SK-N-SH treated with all-trans-retinoic acid at 6 μM for 48 hours (cell line): ENCODE data around the gene IL24.

Experiments used
- ATAC-seq: fragments of 200-7000 bp; cut with Tn5 transposase; 3 replicates; pipeline ENCODE4 v1.9.1; 2020; ENCODE audit warnings: mild to moderate bottlenecking, moderate library complexity
- BACH2 ChIP-seq: fragments of 250-450 bp; sonication (Bioruptor Pico); IDR thresholded peaks from 2 replicates; pipeline ENCODE4 v1.9.0; 2021; ENCODE audit warnings: mild to moderate bottlenecking, borderline replicate concordance
- CSDC2 ChIP-seq: fragments of 250-450 bp; sonication (Bioruptor Pico); IDR thresholded peaks from 2 replicates; pipeline ENCODE4 v1.5.0; 2020; ENCODE audit warnings: mild to moderate bottlenecking, moderate library complexity
- ESRRG ChIP-seq: fragments of 250-450 bp; sonication (Bioruptor Pico); IDR thresholded peaks from 2 replicates; pipeline ENCODE4 v1.6.1; 2021; ENCODE audit warnings: mild to moderate bottlenecking
- GLIS3 ChIP-seq: fragments of 250-450 bp; sonication (Bioruptor Pico); IDR thresholded peaks from 2 replicates; pipeline ENCODE4 v1.5.0; 2020; ENCODE audit warnings: mild to moderate bottlenecking, moderate library complexity
- ISL1 ChIP-seq: fragments of 250-450 bp; sonication (Bioruptor Pico); IDR thresholded peaks from 2 replicates; pipeline ENCODE4 v2.1.2; 2022; ENCODE audit warnings: mild to moderate bottlenecking, moderate library complexity
- OSR1 ChIP-seq: fragments of 250-450 bp; sonication (Bioruptor Pico); IDR thresholded peaks from 2 replicates; pipeline ENCODE4 v1.8.0; 2022; ENCODE audit warnings: moderate library complexity, mild to moderate bottlenecking, inconsistent platforms
- PPARA ChIP-seq: fragments of 250-450 bp; sonication (Bioruptor Pico); IDR thresholded peaks from 2 replicates; pipeline ENCODE4 v1.5.0; 2020; ENCODE audit warnings: mild to moderate bottlenecking, borderline replicate concordance
- RARB ChIP-seq: fragments of 250-450 bp; sonication (Bioruptor Pico); IDR thresholded peaks from 2 replicates; pipeline ENCODE4 v1.8.0; 2021; ENCODE audit warnings: mild to moderate bottlenecking, moderate library complexity
- SNAI2 ChIP-seq: fragments of 250-450 bp; sonication (Bioruptor Pico); IDR thresholded peaks from 2 replicates; pipeline ENCODE4 v1.5.0; 2020; ENCODE audit warnings: mild to moderate bottlenecking, moderate library complexity
- TOX ChIP-seq: fragments of 250-450 bp; sonication (Bioruptor Pico); IDR thresholded peaks from 2 replicates; pipeline ENCODE4 v1.8.0; 2021; ENCODE audit warnings: mild to moderate bottlenecking, moderate library complexity, borderline replicate concordance
- ZC3H10 ChIP-seq: fragments of 250-450 bp; sonication (Bioruptor Pico); IDR thresholded peaks from 2 replicates; pipeline ENCODE4 v1.5.1; 2021; ENCODE audit warnings: mild to moderate bottlenecking, moderate library complexity
- ZFP3 ChIP-seq: fragments of 250-450 bp; sonication (Bioruptor Pico); IDR thresholded peaks from 2 replicates; pipeline ENCODE4 v1.5.0; 2020; ENCODE audit warnings: mild to moderate bottlenecking, moderate library complexity
- ZFP30 ChIP-seq: fragments of 450-650 bp; formaldehyde crosslinking; IDR thresholded peaks from 2 replicates; pipeline ENCODE4 v1.5.0; 2022; ENCODE audit warnings: mild to moderate bottlenecking, moderate library complexity
- ZNF565 ChIP-seq: fragments of 450-650 bp; formaldehyde crosslinking; conservative IDR thresholded peaks from 2 replicates; pipeline ENCODE4 v1.5.0; 2020; ENCODE audit warnings: low read depth, mild to moderate bottlenecking, moderate library complexity
- ZNF70 ChIP-seq: fragments of 450-650 bp; formaldehyde crosslinking; IDR thresholded peaks from 2 replicates; pipeline ENCODE4 v1.5.0; 2020; ENCODE audit warnings: mild to moderate bottlenecking, moderate library complexity
- ZNF8 ChIP-seq: fragments of 450-650 bp; formaldehyde crosslinking; IDR thresholded peaks from 2 replicates; pipeline ENCODE4 v1.5.0; 2020; ENCODE audit warnings: mild to moderate bottlenecking, moderate library complexity
- TF ChIP-seq, protein P1 (sequence below): fragments of 250-450 bp; sonication (Bioruptor Pico); IDR thresholded peaks from 2 replicates; pipeline ENCODE4 v1.8.0; 2020; ENCODE audit warnings: mild to moderate bottlenecking, moderate library complexity, borderline replicate concordance
- TF ChIP-seq, protein P2 (sequence below): fragments of 250-450 bp; sonication (Bioruptor Pico); IDR thresholded peaks from 2 replicates; pipeline ENCODE4 v1.5.1; 2021; ENCODE audit warnings: mild to moderate bottlenecking, moderate library complexity
- TF ChIP-seq, protein P3 (sequence below): fragments of 250-450 bp; sonication (Bioruptor Pico); IDR thresholded peaks from 2 replicates; pipeline ENCODE4 v1.8.0; 2021; ENCODE audit warnings: low read depth, mild to moderate bottlenecking, moderate library complexity, borderline replicate concordance
- TF ChIP-seq, protein P4 (sequence below): fragments of 250-450 bp; sonication (Bioruptor Pico); IDR thresholded peaks from 2 replicates; pipeline ENCODE4 v1.5.1; 2020; ENCODE audit warnings: low read depth, mild to moderate bottlenecking, moderate library complexity

Gene IL24

DNA sequence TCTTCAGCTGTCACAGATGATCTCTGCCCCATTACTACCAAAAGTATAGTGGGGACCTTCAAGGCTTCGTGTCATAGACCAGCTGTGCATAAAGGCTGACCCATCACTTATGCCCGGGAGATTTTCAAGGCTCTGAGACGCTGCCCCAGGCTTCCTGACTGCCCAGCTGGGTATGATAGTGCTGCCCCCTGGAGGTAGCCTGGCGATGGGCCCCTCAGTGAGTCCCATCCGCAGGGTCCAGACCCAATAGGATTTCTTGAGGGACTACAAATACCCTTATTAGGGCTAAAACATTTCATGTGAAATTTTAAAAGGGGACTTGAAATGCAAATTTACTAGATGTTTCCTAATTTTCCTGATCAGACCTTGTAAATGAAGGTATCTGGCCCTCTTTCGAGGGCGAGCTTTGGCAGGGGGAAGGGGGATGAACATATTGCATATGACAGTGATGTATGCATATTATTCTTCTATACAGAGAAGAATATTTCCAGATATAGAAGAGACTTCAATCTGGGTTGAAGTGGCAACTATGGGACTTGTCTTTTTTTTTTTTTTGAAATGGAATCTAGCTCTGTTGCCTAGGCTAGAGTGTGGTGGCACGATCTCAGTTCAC, 36.2 kb downstream of the IL24 start:
- no peak for TF ChIP-seq CSDC2 (CRISPR knock-in tag)
- TF ChIP-seq SNAI2 (CRISPR knock-in tag) = no peak
- no peak for TF ChIP-seq PPARA (CRISPR knock-in tag)
- TF ChIP-seq, protein P1, sequence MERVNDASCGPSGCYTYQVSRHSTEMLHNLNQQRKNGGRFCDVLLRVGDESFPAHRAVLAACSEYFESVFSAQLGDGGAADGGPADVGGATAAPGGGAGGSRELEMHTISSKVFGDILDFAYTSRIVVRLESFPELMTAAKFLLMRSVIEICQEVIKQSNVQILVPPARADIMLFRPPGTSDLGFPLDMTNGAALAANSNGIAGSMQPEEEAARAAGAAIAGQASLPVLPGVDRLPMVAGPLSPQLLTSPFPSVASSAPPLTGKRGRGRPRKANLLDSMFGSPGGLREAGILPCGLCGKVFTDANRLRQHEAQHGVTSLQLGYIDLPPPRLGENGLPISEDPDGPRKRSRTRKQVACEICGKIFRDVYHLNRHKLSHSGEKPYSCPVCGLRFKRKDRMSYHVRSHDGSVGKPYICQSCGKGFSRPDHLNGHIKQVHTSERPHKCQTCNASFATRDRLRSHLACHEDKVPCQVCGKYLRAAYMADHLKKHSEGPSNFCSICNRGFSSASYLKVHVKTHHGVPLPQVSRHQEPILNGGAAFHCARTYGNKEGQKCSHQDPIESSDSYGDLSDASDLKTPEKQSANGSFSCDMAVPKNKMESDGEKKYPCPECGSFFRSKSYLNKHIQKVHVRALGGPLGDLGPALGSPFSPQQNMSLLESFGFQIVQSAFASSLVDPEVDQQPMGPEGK (CRISPR knock-in tag) = no peak
- no peak for TF ChIP-seq ZNF8 (CRISPR knock-in tag)
- TF ChIP-seq ZNF70 = no peak
- no peak for TF ChIP-seq BACH2 (CRISPR knock-in tag)
- no peak for TF ChIP-seq RARB (CRISPR knock-in tag)
- peak; percentile 46 for ATAC-seq

DNA sequence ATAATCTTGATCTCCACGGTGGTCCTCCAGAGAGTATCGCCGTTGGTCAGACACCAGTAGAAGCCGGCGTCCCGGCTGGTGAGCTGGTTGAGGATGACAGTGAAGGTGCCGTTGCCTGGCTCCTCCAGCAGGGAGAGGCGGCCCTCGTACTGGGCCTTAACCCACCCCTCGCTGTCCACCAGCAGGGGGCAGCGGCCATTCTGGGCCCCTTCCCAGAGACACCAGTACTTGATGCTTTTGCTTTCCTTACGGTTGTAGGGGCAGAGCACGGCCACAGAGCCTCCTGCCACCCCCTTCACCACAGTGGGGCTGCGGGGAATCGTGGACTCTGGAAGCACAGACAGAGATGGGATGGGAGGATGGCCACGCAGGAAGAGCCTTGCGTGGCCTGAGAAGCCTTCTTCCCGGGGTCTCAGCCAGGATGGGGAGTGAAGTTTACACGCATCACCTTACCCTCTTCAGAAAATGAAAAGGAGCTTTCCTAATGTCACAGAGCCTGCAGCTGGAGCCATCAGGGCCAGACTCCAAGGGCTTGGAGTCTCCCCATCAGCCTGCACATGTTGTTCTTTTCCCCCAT, 38.3 kb downstream of the IL24 start:
- peak; percentile 88 for ATAC-seq
- TF ChIP-seq OSR1 = no peak
- no peak for TF ChIP-seq SNAI2 (CRISPR knock-in tag)
- TF ChIP-seq, protein P2, sequence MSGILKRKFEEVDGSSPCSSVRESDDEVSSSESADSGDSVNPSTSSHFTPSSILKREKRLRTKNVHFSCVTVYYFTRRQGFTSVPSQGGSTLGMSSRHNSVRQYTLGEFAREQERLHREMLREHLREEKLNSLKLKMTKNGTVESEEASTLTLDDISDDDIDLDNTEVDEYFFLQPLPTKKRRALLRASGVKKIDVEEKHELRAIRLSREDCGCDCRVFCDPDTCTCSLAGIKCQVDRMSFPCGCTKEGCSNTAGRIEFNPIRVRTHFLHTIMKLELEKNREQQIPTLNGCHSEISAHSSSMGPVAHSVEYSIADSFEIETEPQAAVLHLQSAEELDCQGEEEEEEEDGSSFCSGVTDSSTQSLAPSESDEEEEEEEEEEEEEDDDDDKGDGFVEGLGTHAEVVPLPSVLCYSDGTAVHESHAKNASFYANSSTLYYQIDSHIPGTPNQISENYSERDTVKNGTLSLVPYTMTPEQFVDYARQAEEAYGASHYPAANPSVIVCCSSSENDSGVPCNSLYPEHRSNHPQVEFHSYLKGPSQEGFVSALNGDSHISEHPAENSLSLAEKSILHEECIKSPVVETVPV (CRISPR knock-in tag) = no peak
- TF ChIP-seq ZFP3 = no peak
- TF ChIP-seq, protein P3, sequence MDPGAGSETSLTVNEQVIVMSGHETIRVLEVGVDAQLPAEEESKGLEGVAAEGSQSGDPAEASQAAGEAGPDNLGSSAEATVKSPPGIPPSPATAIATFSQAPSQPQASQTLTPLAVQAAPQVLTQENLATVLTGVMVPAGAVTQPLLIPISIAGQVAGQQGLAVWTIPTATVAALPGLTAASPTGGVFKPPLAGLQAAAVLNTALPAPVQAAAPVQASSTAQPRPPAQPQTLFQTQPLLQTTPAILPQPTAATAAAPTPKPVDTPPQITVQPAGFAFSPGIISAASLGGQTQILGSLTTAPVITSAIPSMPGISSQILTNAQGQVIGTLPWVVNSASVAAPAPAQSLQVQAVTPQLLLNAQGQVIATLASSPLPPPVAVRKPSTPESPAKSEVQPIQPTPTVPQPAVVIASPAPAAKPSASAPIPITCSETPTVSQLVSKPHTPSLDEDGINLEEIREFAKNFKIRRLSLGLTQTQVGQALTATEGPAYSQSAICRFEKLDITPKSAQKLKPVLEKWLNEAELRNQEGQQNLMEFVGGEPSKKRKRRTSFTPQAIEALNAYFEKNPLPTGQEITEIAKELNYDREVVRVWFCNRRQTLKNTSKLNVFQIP (CRISPR knock-in tag) = no peak
- no peak for TF ChIP-seq ZNF70
- no peak for TF ChIP-seq ZFP30 (CRISPR knock-in tag)

DNA sequence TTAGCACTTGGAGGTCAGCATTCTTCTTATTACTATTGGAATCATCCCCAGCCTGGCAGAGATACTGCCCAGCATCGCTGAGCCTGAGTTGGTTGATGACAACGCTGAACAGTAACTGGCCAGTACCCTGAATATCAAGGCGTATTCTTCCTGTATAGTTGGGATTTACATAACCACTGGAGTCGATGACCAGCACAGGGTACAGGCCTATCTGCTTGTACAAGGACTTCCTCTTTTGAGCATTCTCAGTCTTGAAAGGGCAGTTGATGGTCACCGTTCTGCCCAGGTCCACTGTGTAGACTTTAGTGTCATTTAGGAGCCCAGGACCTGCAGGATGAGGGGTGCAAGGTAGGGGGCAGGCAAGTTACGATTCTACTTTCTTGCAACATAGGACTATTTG, 40.2 kb downstream of the IL24 start:
- no peak for TF ChIP-seq ZC3H10 (CRISPR knock-in tag)
- TF ChIP-seq BACH2 (CRISPR knock-in tag) = no peak
- TF ChIP-seq, protein P3 (CRISPR knock-in tag) = no peak
- no peak for TF ChIP-seq ZNF70
- no peak for TF ChIP-seq ZNF565
- TF ChIP-seq ESRRG = no peak
- TF ChIP-seq, protein P1 (CRISPR knock-in tag) = no peak
- no peak for TF ChIP-seq TOX (CRISPR knock-in tag)
- no peak for TF ChIP-seq ZFP30 (CRISPR knock-in tag)
- no peak for TF ChIP-seq ISL1 (CRISPR knock-in tag)
- TF ChIP-seq GLIS3 (CRISPR knock-in tag) = no peak
- no peak for TF ChIP-seq OSR1
- TF ChIP-seq PPARA (CRISPR knock-in tag) = no peak
- TF ChIP-seq, protein P4, sequence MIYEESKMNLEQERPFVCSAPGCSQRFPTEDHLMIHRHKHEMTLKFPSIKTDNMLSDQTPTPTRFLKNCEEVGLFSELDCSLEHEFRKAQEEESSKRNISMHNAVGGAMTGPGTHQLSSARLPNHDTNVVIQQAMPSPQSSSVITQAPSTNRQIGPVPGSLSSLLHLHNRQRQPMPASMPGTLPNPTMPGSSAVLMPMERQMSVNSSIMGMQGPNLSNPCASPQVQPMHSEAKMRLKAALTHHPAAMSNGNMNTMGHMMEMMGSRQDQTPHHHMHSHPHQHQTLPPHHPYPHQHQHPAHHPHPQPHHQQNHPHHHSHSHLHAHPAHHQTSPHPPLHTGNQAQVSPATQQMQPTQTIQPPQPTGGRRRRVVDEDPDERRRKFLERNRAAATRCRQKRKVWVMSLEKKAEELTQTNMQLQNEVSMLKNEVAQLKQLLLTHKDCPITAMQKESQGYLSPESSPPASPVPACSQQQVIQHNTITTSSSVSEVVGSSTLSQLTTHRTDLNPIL (CRISPR knock-in tag) = no peak
- TF ChIP-seq, all 23 proteins: peak for 0
- ATAC-seq = no peak
